ENCODE measurements around the gene CDKN2B. TPM values are rescaled to one million over a fixed set of nuclear protein-coding genes. Genes with fewer than 3 reads are reported as not detected.
A peak's percentile ranks its signal among the peaks of the same experiment; 100 is the strongest.

CDKN2B gene
- total RNA-seq, 4 donors from 2014 or later: 9.9 to 14.6 (median 12.2) TPM

DNA sequence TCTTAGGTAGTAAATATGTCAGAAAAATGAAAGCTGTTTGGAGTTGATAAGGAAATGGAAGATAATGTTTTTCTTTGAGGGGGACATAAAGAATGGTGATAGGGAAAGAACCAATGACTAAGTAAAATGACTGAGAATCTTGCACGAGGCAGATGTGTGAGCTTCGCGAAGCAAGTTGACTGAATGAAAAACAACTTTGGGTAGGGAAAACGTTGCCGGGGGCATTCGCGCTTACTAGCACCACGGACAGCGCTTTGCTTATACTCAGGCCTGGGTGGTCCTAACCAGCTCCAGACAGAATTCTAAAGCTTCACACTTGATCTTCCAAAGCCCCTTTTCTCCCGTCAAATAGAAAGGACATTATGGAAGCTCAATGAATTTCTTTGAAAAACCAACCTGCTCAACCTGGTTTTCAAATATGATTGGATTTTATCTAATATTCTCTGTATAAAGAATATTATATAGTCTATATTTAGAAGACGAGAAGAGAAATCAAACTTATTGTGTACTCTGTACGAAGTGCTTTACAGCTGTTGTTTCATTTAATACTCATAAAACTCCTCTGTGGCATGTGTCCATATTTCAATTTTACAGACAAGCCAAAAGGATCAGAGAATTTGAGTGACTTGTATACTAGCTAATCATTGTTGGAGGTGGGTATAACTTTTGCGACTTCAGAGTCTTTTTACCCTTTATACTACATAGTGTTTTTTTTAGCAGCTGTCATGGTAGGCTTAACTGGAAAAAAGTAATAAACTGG is 1.9 kb upstream of the CDKN2B start:
- Histone ChIP-seq H3K9me3 (no peaks in the 10 kb centered on the region), H3K27ac (replicated peaks in 1 of 4) (no peak overlapping the region), H3K4me3 (no peak overlapping the region), H3K27me3 (peaks cover 0 to 12% (median 0%) of the 10 kb centered on the region in 4 donors), H3K36me3 (no peaks in the 10 kb centered on the region), H3K4me1 (peaks cover 12 to 27% (median 17%) of the 10 kb centered on the region in 4 donors)
- WGBS: 21% methylated on average over 13 of the region's 13 CpGs
- no peak for DNase-seq (ENCODE audit: extremely low spot score)
- no peak for TF ChIP-seq EP300 (IDR thresholded peaks at IDR 0.05)
- no peak for TF ChIP-seq POLR2A (IDR thresholded peaks at IDR 0.05; ENCODE audit: low read depth)
- no peak for TF ChIP-seq POLR2AphosphoS5 (IDR thresholded peaks at IDR 0.05)
- intact Hi-C loops (cut with DNase I): no loop called here

DNA sequence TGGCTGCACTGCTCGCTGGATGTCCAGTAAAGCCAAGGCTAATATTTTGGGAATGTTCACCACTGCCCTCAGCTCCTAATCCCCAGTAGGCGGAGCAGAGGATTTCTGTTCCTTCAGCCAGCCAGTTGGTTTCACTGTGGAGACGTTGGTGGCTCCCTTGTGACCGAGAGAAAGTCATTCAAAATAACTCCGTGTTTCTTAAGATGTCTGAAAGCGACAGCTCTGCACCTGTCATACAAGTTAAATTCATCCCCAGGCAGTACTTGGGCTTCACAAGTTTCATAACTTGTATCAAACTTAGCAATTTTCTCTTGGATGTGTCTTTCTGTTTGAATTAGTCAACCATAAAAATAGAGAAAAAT is 382 bp upstream of the CDKN2B start:
- Histone ChIP-seq H3K4me1 (peaks cover 12 to 33% (median 19%) of the 10 kb centered on the region in 4 donors), H3K36me3 (no peaks in the 10 kb centered on the region), H3K27ac (replicated peaks in 1 of 4) (peak overlapping the region; percentile 84 to 94 (median 91)), H3K27me3 (peaks cover 0 to 28% (median 2%) of the 10 kb centered on the region in 4 donors), H3K9me3 (no peaks in the 10 kb centered on the region), H3K4me3 (peak overlapping the region; percentile 70 to 77 (median 73))
- WGBS: 14% methylated on average over 5 of the region's 6 CpGs
- intact Hi-C loops (cut with DNase I): loop anchor here (2.0 to 10.0 kb wide), 3 partner anchors 15 to 225 kb away; partner anchors contain the start of genes CDKN2A and CDKN2B-AS1
- TF ChIP-seq EP300 (IDR thresholded peaks at IDR 0.05): no peak
- TF ChIP-seq, protein P1, sequence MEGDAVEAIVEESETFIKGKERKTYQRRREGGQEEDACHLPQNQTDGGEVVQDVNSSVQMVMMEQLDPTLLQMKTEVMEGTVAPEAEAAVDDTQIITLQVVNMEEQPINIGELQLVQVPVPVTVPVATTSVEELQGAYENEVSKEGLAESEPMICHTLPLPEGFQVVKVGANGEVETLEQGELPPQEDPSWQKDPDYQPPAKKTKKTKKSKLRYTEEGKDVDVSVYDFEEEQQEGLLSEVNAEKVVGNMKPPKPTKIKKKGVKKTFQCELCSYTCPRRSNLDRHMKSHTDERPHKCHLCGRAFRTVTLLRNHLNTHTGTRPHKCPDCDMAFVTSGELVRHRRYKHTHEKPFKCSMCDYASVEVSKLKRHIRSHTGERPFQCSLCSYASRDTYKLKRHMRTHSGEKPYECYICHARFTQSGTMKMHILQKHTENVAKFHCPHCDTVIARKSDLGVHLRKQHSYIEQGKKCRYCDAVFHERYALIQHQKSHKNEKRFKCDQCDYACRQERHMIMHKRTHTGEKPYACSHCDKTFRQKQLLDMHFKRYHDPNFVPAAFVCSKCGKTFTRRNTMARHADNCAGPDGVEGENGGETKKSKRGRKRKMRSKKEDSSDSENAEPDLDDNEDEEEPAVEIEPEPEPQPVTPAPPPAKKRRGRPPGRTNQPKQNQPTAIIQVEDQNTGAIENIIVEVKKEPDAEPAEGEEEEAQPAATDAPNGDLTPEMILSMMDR (IDR thresholded peaks at IDR 0.05): peak in 1 of 3 experiments; percentile 44
- DNase-seq (ENCODE audit: extremely low spot score): no peak

DNA sequence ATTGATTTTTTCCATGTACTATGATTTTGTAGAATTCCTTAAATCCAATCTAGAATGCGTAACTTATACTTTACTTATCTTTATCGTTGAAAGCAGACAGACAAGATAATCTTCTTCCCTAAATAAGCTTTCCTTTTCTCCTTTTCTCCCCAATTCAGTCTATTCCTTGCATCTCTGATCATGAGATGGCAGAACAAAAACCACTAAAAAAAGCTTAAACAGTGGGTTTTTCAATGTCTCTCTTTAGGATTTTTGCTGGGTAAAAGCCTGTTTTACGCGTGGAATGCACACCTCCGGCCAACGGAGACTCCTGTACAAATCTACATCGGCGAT is 755 bp downstream of the CDKN2B start:
- WGBS: 9% methylated on average over 8 of the region's 8 CpGs
- Histone ChIP-seq H3K27ac (replicated peaks in 1 of 4) (peak overlapping the region; percentile 84 to 94 (median 91)), H3K9me3 (no peaks in the 10 kb centered on the region), H3K36me3 (no peaks in the 10 kb centered on the region), H3K27me3 (peaks cover 0 to 38% (median 2%) of the 10 kb centered on the region in 4 donors), H3K4me1 (peaks cover 12 to 33% (median 19%) of the 10 kb centered on the region in 4 donors), H3K4me3 (peak overlapping the region; percentile 70 to 77 (median 73))
- intact Hi-C loops (cut with DNase I): loop anchor here (2.0 to 10.0 kb wide), 3 partner anchors 14 to 226 kb away; partner anchors contain the start of genes CDKN2A and CDKN2B-AS1
- DNase-seq (ENCODE audit: extremely low spot score): no peak
- TF ChIP-seq, protein P1 (IDR thresholded peaks at IDR 0.05): no peak
- TF ChIP-seq EP300 (IDR thresholded peaks at IDR 0.05) (no peak), POLR2AphosphoS5 (IDR thresholded peaks at IDR 0.05) (no peak), POLR2A (IDR thresholded peaks at IDR 0.05; ENCODE audit: low read depth) (no peak)

DNA sequence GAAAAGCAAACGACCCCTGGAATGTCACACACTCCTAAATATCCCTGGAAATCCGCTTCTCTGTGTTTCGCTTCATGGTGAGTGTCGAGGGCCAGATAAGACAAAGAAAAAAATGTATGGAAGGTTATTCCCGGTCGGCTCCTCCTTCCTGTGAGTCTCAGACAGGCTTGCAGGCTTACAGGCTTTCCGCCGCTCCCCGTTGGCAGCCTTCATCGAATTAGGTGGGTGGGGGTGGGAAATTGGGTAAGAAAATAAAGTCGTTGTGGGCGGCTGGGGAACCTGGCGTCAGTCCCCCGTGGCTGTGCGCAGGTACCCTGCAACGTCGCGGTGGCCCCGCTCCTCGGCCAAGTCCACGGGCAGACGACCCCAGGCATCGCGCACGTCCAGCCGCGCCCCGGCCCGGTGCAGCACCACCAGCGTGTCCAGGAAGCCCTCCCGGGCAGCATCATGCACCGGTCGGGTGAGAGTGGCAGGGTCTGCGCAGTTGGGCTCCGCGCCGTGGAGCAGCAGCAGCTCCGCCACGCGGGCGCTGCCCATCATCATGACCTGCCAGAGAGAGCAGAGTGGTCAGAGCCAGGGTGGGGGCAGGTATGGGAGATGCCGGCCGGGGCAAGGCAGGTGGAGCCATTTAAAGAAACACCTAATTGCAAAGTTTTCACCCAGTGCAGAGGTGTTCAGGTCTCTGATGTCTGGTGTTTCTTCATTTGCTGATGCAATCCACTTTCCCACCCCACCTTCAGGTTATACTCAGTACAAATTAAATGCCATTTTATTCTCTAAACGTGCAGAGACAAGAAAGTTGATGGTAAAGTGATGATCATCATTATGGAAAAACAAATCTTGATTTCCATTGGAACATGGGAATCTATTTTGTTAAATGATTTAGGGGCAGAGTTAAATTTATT is 3.2 kb downstream of the CDKN2B start:
- TF ChIP-seq POLR2A (IDR thresholded peaks at IDR 0.05; ENCODE audit: low read depth) (no peak), EP300 (IDR thresholded peaks at IDR 0.05) (no peak), POLR2AphosphoS5 (IDR thresholded peaks at IDR 0.05) (no peak)
- TF ChIP-seq, protein P1 (IDR thresholded peaks at IDR 0.05): no peak
- H3K4me3 ChIP-seq: no peak overlapping the region
- H3K4me1 ChIP-seq: peaks cover 12 to 33% (median 19%) of the 10 kb centered on the region in 4 donors
- WGBS: 38% methylated on average over 44 of the region's 44 CpGs
- H3K27ac ChIP-seq (replicated peaks in 1 of 4): no peak overlapping the region
- peaks cover 0 to 38% (median 2%) of the 10 kb centered on the region in 4 donors for H3K27me3 ChIP-seq
- H3K36me3 ChIP-seq: no peaks in the 10 kb centered on the region
- DNase-seq (ENCODE audit: extremely low spot score): no peak
- H3K9me3 ChIP-seq: no peaks in the 10 kb centered on the region
- intact Hi-C loops (cut with DNase I): loop anchor here (10.0 kb wide), 1 partner anchor 229 kb away; no protein-coding TSS in a partner anchor
